Ovary (tissue), 3 donors: ENCODE measurements around the gene ZNF775.

Experiments
- EP300 ChIP-seq: sonication (generic); formaldehyde crosslinking; IDR thresholded peaks from one replicate; pipeline ENCODE4 v1.6.1; 2017; ENCODE audit warnings: antibody characterized with exemption
- POLR2A ChIP-seq: fragments of 450-650 bp; IDR thresholded peaks from one replicate; pipeline ENCODE4 v1.6.1; 2017; ENCODE audit warnings: antibody characterized with exemption, mild to moderate bottlenecking, moderate library complexity
- TF ChIP-seq, protein P1 (sequence below), 3 donors: fragments of 450-650 bp in 2 of 3; fragments of 200-600 bp in 1 of 3; IDR thresholded peaks; one replicate each; pipeline versions ENCODE4 v1.5.1 to v1.8.0; 2016 to 2022; ENCODE audit warnings: antibody characterized with exemption in 3 of 3, mild to moderate bottlenecking in 1 of 3
- donor health status: DM: no; HTN: no; CAD: no.

DNA sequence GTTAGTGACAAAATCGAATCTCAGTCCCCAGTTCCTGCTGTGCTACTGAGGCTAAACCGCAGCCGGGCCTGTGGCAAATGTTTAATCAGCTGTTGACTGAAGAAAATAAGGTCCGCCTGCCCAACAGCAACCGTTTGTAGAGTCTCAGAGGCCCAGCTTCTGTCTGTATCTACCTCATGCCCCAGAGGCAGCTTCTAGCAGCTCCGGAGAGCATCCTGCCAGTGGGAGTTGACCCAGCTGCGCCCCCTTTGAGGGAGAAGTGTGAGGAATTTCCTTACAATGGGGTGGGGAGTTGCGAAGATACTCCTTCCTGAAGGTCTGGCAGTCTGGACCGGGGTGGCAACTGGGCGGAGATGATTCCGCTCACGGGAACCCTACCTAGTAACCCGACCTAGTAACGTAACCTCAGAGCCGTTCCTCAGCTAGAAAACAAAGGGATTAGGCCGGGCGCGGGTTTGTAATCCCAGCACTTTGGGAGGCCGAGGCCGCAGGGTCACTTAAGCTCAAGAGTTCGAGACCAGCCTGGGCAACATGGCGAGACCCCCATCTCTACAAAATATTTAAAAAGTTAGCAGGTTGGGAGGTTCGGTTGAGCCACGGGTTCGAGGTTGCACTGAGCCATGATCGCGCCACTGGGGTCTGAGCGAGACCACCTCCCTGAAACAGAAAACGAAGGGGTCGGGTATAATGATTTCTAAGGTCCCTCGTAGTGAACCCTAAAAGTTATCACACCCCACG, 846 bp upstream of the ZNF775 start:
- TF ChIP-seq, protein P1, sequence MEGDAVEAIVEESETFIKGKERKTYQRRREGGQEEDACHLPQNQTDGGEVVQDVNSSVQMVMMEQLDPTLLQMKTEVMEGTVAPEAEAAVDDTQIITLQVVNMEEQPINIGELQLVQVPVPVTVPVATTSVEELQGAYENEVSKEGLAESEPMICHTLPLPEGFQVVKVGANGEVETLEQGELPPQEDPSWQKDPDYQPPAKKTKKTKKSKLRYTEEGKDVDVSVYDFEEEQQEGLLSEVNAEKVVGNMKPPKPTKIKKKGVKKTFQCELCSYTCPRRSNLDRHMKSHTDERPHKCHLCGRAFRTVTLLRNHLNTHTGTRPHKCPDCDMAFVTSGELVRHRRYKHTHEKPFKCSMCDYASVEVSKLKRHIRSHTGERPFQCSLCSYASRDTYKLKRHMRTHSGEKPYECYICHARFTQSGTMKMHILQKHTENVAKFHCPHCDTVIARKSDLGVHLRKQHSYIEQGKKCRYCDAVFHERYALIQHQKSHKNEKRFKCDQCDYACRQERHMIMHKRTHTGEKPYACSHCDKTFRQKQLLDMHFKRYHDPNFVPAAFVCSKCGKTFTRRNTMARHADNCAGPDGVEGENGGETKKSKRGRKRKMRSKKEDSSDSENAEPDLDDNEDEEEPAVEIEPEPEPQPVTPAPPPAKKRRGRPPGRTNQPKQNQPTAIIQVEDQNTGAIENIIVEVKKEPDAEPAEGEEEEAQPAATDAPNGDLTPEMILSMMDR (IDR thresholded peaks at IDR 0.05): no peak
- TF ChIP-seq POLR2A: no peak
- TF ChIP-seq EP300: no peak
